Esophagus squamous epithelium (tissue), 5 donors: ENCODE data around the gene DOP1A. TPM values are rescaled to one million over a fixed set of nuclear protein-coding genes. Genes with fewer than 3 reads are reported as not detected.

Experiments used
- DNase-seq: peaks from one replicate; lab custom pipeline; 2025; lab: John Stamatoyannopoulos, UW
- H3K27ac ChIP-seq, 4 donors: fragments of 200-600 bp; sonication (generic); one replicate each; pipeline ENCODE4 v1.5.1; 2016 to 2019; ENCODE audit warnings: mild to moderate bottlenecking in 1 of 4
- H3K27me3 ChIP-seq, 4 donors: fragments of 200-600 bp; sonication (generic); 1 replicate in 3 of 4; 2 replicates in 1 of 4; pipeline versions ENCODE4 v1.5.1 to v1.6.0; 2017 to 2021; ENCODE audit warnings: antibody characterized with exemption in 1 of 4
- H3K36me3 ChIP-seq, 3 donors: fragments of 200-600 bp; sonication (generic); one replicate each; pipeline ENCODE4 v1.5.1; 2016 to 2019
- H3K4me1 ChIP-seq, 3 donors: fragments of 200-600 bp; sonication (generic); one replicate each; pipeline ENCODE4 v1.5.1; 2017 to 2019
- H3K4me3 ChIP-seq, 4 donors: fragments of 200-600 bp; sonication (generic); 1 replicate in 3 of 4; 2 replicates in 1 of 4; pipeline ENCODE4 v1.5.1; 2016 to 2019; ENCODE audit warnings: mild to moderate bottlenecking in 2 of 4, moderate library complexity in 1 of 4
- H3K9me3 ChIP-seq, 3 donors: fragments of 200-600 bp; sonication (generic); one replicate each; pipeline ENCODE4 v1.5.1; 2016 to 2019
- POLR2A ChIP-seq, 4 donors: fragments of 450-650 bp; IDR thresholded peaks; one replicate each; pipeline ENCODE4 v1.6.1; 2017; ENCODE audit warnings: antibody characterized with exemption in 4 of 4, mild to moderate bottlenecking in 4 of 4, moderate library complexity in 3 of 4
- WGBS, 2 donors: methylation state at CpG; one replicate each; pipeline ENCODE4 v1.1.5; 2018; 5-methylcytosine and 5-hydroxymethylcytosine counted together
- intact Hi-C: fragments of 100-400 bp; cut with DNase I; formaldehyde crosslinking; loops from one replicate; pipeline ENCODE4 v1.15.0; 2022
- total RNA-seq, 4 donors: library from RNA; depleted of rRNA; stranded (reverse); fragments of >200 nt; gene quantifications; one replicate each; pipeline ENCODE4 v1.1.0, GENCODE V29; 2016
- TF ChIP-seq, protein P1 (sequence below), 6 experiments: fragments of 450-650 bp in 4 of 6; fragments of 200-600 bp in 2 of 6; sonication (generic) in 2 of 6; IDR thresholded peaks; one replicate each; pipeline ENCODE4 v1.5.1; 2016 to 2019; ENCODE audit warnings: antibody characterized with exemption in 6 of 6, mild to moderate bottlenecking in 4 of 6, moderate library complexity in 4 of 6
- donor health status: DM: yes; HTN: yes; CAD: no.

Gene DOP1A
- total RNA-seq, 4 donors from 2014 or later, result 19.0 to 40.2 (median 22.4) TPM

DNA sequence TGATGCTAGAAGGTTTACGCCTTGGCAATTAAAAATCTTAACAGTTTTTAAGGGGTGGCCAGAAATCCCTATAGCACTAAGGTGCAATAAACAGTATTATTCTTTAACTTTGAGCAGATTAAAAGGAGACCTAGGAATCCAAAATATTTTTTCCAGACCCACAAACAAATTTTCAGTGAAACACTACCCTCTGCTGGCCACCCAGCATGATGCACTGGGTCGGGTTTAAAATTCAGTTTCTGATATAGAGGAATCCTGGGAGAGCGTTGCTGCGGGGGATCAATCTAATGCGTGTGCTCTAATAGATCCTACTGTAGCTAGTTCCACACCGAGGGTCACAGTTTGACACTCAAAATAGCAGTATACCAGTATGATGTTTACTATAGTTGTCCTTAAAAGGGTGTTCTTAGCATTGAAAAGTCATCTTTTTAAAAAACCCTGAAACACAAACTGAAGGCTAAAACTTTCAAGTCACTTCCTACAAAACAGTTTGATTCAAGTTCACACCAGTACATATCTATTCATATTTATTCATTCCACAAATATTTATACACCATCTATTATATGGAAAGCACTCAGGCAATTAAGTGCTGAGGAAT is 12.0 kb upstream of the DOP1A start:
- Histone ChIP-seq H3K36me3 (peaks cover 0 to 13% (median 0%) of the 10 kb centered on the region in 3 donors), H3K27ac (no peak overlapping the region), H3K4me1 (peaks cover 0 to 9% (median 0%) of the 10 kb centered on the region in 3 donors), H3K9me3 (no peaks in the 10 kb centered on the region), H3K4me3 (no peak overlapping the region), H3K27me3 (no peaks in the 10 kb centered on the region)
- WGBS, 2 donors, result 16 to 29% methylated on average over 6 of the region's 6 CpGs
- no peak for DNase-seq
- TF ChIP-seq POLR2A (IDR thresholded peaks at IDR 0.05), result no peak
- TF ChIP-seq, protein P1, sequence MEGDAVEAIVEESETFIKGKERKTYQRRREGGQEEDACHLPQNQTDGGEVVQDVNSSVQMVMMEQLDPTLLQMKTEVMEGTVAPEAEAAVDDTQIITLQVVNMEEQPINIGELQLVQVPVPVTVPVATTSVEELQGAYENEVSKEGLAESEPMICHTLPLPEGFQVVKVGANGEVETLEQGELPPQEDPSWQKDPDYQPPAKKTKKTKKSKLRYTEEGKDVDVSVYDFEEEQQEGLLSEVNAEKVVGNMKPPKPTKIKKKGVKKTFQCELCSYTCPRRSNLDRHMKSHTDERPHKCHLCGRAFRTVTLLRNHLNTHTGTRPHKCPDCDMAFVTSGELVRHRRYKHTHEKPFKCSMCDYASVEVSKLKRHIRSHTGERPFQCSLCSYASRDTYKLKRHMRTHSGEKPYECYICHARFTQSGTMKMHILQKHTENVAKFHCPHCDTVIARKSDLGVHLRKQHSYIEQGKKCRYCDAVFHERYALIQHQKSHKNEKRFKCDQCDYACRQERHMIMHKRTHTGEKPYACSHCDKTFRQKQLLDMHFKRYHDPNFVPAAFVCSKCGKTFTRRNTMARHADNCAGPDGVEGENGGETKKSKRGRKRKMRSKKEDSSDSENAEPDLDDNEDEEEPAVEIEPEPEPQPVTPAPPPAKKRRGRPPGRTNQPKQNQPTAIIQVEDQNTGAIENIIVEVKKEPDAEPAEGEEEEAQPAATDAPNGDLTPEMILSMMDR (IDR thresholded peaks at IDR 0.05), result peak; percentile 50 to 87 (median 80)
- intact Hi-C loops, result loop anchor here (5.0 kb wide), 1 partner anchor 803 kb away; no protein-coding TSS in a partner anchor

DNA sequence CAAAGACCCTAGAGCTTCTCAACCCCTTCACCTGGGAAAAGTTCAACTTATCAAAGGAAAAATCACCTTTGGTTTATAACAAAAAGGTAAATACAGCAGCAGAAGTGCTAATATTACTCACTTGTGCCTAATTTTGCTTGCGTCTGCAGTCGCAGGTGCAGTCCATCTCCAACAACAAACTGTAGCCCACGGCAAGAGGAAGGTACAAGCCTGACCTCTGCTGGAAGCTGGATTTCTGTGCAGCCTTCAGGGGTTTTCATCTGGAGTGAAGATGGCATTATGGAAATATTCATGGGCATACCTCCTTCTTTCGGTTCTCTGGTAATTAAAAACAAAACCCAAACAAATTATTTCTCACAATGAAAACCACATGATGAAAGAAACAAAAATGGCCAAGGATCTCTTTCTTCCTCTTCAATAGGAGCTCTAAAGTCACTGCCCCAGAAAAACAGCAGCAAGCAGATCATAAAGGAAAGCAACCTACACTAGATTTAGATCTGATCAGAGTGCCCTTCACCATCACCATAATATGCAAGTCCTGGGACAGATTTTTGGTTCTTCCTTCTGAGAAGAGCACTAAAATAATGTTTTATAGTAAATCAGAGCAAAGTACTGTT is 9.7 kb upstream of the DOP1A start:
- H3K36me3 ChIP-seq, result peaks cover 0 to 13% (median 0%) of the 10 kb centered on the region in 3 donors
- H3K27ac ChIP-seq, result no peak overlapping the region
- no peaks in the 10 kb centered on the region for H3K4me1 ChIP-seq
- H3K27me3 ChIP-seq, result no peaks in the 10 kb centered on the region
- no peak for DNase-seq
- no peaks in the 10 kb centered on the region for H3K9me3 ChIP-seq
- WGBS, 2 donors, result 29 to 31% methylated on average over 4 of the region's 4 CpGs
- H3K4me3 ChIP-seq, result no peak overlapping the region
- no peak for TF ChIP-seq POLR2A (IDR thresholded peaks at IDR 0.05)
- TF ChIP-seq, protein P1 (IDR thresholded peaks at IDR 0.05), result peak in 5 of 6 experiments; percentile 44 to 61 (median 53)
- intact Hi-C loops, result loop anchor here (5.0 kb wide), 1 partner anchor 806 kb away; no protein-coding TSS in a partner anchor

DNA sequence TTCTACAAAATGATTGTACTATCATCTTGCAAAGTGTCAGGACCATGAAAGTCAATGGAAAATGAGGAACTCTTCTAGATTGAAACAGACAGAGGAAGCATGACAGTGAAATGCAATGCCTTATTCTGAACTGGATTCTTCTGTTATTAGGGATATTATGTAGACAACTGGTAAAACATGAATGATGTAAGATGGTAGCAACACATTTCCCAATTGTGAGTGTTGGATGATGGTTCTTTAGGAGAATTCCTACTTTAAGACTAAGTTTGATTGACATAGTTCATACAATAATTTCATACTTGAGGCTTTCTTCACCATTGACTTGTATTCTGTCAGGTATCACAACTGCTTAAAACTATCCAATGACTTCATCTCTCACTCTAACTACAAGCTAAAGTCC is 6.3 kb upstream of the DOP1A start:
- intact Hi-C loops, result loop anchor here (10.0 kb wide), 1 partner anchor 134 kb away; the partner anchor contains the start of genes PGM3 and RWDD2A

DNA sequence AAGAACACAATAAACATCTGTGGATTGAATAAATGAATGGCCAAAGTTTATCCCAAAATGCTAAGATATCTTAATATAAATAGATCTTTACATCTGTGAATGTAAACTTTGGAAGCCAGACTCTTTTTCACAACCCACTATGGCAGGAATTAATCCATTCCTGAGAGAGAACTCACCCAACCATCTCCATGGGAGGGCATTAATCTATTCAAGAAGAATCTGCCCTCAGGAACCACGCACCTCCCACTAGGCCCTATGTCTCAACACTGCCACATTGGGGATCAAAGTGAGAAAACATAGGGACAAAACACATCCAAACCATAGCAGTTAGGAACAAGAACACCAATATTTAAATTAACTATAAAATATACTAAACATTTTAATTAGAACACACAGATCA is 5.2 kb upstream of the DOP1A start:
- Histone ChIP-seq H3K36me3 (peaks cover 0 to under 1% (median 0%) of the 10 kb centered on the region in 3 donors), H3K27me3 (no peaks in the 10 kb centered on the region), H3K27ac (no peak overlapping the region), H3K9me3 (no peaks in the 10 kb centered on the region), H3K4me1 (peaks cover 0 to 19% (median 10%) of the 10 kb centered on the region in 3 donors), H3K4me3 (no peak overlapping the region)
- intact Hi-C loops, result loop anchor here (10.0 kb wide), 1 partner anchor 133 kb away; the partner anchor contains the start of genes PGM3 and RWDD2A
- TF ChIP-seq, protein P1 (IDR thresholded peaks at IDR 0.05), result no peak
- TF ChIP-seq POLR2A (IDR thresholded peaks at IDR 0.05), result no peak
- 100% methylated on average over 1 of the region's 1 CpG for WGBS, 2 donors
- no peak for DNase-seq

More for the DNA sequence above, 6.3 kb upstream of the DOP1A start:
- Histone ChIP-seq H3K27ac (no peak overlapping the region), H3K36me3 (peaks cover 0 to 11% (median 0%) of the 10 kb centered on the region in 3 donors), H3K4me1 (peaks cover 0 to 19% (median 10%) of the 10 kb centered on the region in 3 donors), H3K27me3 (no peaks in the 10 kb centered on the region), H3K4me3 (no peak overlapping the region), H3K9me3 (no peaks in the 10 kb centered on the region)
- TF ChIP-seq POLR2A (IDR thresholded peaks at IDR 0.05), result no peak
- TF ChIP-seq, protein P1 (IDR thresholded peaks at IDR 0.05), result no peak
- DNase-seq, result no peak
